GM12865 (cell line): Measurements from ENCODE around the gene LRCH3.

Experiments used
- DNase-seq: peaks from one replicate; pipeline ENCODE4 v3.0.0; 2010; ENCODE audit warnings: low read depth
- H3K4me3 ChIP-seq: 2 replicates; pipeline ENCODE4 v1.5.1; 2011; ENCODE audit warnings: mild to moderate bottlenecking, low read depth, low read length, control low read depth
- TF ChIP-seq, protein P1 (sequence below): IDR thresholded peaks from 2 replicates; pipeline ENCODE4 v1.5.1; 2011; ENCODE audit warnings: low read length, control low read depth, low read depth, inconsistent platforms; ENCODE audit not compliant: insufficient read depth; ENCODE audit errors: missing control alignments

LRCH3 gene

DNA sequence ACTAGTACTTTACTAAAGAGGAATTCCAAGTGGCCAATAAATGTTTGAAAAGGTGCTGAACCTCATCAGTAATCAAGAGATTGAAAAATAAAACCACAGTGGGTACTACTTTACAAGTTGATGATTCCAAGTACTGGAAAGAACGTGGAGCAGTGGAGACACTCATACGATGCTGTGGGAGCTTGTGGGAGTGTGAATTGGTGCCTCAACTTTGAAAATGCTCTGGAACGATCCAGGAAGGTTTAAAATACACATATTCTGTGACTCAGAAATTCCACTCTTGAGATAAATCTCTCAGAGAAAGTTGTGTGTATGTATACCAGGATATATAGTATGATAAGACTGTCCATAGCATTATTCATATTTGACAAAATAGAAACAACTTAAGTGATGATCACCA lies 9.3 kb downstream of the LRCH3 start:
- DNase-seq, result no peak

DNA sequence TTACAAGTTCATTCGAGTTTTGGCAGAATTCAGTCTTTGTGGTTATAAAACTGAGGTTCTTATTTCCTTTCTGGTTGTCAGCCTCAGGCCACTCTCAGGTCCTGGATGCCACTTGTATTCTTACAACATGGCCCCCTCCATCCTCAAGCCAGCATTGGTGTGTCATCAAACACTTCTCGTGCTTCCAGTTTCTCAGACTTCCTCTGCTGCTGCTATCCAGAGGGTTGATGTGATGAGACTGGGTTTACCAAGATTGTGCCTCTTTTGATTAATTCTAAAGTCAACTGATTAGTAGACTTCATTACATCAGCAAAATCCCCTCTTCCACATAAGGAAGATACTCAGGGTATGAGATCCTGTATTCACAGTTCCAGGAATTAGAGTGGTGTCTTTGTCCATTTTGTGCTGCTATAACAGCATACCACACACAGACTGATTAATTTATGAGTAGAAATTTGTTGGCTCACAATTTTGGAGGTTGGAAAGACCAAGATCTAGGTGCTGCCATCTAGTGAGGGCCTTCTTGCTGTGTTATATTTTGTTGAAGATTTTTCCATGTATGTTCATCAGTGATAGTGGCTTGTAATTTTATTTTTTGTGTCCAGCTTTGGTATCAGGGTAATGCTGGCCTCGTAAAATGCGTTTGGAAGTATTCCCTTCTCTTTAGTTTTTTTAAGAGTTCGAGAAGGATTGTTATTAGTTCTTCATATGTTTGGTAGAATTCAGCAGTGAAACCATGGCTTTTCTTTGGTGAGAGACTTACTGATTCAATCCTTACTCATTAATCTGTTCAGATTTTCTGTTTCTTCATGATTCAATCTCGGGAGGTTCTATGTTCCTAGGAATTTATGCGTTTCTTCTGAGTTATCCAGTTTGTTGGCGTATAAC lies 11.1 kb downstream of the LRCH3 start:
- peak; percentile 86 for DNase-seq
- no peak overlapping the region for H3K4me3 ChIP-seq
- TF ChIP-seq, protein P1, sequence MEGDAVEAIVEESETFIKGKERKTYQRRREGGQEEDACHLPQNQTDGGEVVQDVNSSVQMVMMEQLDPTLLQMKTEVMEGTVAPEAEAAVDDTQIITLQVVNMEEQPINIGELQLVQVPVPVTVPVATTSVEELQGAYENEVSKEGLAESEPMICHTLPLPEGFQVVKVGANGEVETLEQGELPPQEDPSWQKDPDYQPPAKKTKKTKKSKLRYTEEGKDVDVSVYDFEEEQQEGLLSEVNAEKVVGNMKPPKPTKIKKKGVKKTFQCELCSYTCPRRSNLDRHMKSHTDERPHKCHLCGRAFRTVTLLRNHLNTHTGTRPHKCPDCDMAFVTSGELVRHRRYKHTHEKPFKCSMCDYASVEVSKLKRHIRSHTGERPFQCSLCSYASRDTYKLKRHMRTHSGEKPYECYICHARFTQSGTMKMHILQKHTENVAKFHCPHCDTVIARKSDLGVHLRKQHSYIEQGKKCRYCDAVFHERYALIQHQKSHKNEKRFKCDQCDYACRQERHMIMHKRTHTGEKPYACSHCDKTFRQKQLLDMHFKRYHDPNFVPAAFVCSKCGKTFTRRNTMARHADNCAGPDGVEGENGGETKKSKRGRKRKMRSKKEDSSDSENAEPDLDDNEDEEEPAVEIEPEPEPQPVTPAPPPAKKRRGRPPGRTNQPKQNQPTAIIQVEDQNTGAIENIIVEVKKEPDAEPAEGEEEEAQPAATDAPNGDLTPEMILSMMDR, result peak; percentile 44

More for the DNA sequence above, 9.3 kb downstream of the LRCH3 start:
- TF ChIP-seq, protein P1, result no peak
- no peak overlapping the region for H3K4me3 ChIP-seq

- TF ChIP-seq, protein P1, result peak; percentile 13
- H3K4me3 ChIP-seq, result no peak overlapping the region
- DNase-seq, result no peak
These were observed 11.9 kb downstream of the LRCH3 start for GRCh38 chr3:197802779-197803459.

DNA sequence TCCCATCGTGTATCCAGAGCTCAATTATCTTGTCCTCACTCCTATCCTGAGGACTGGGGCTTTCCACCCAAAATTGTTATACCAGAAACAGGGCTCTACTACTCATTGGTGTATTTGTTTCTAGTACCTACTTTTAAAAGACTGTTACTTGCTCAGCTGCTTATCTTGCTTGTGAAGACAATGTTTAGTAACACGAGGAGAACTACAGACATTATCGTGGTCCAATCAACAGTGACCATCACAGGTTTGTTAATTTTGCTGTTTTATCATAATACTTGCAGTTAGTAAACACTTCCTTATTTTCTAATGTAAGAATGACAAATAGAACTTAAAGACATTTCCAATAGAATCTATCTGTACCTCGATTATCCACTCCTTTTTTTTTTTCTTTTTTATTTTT lies 13.5 kb downstream of the LRCH3 start:
- TF ChIP-seq, protein P1, result no peak
- DNase-seq, result no peak
- H3K4me3 ChIP-seq, result no peak overlapping the region

GRCh38 chr3:197807969-197808587 lies 17.0 kb downstream of the LRCH3 start:
- no peak for DNase-seq
- TF ChIP-seq, protein P1, result no peak
- no peak overlapping the region for H3K4me3 ChIP-seq

GRCh38 chr3:197809356-197810020 lies 18.4 kb downstream of the LRCH3 start:
- no peak for DNase-seq
- H3K4me3 ChIP-seq, result no peak overlapping the region
- TF ChIP-seq, protein P1, result no peak
